Panc1 (cell line): ENCODE measurements around the gene BAIAP3. TPM values are rescaled to one million over a fixed set of nuclear protein-coding genes. Genes with fewer than 3 reads are reported as not detected.

Experiments used
- ATAC-seq: fragments of 200-7000 bp; cut with Tn5 transposase; 2 replicates; pipeline ENCODE4 v1.9.1; 2020; ENCODE audit warnings: mild to moderate bottlenecking, moderate library complexity
- BruUV-seq: library from RNA; stranded (reverse); fragments of 400-500 nt; replicated peaks from 2 replicates; lab custom pipeline; 2021; lab: Mats Ljungman, UMichigan
- CTCF ChIA-PET: fragments of 300-600 bp; sonication (Branson Sonifier 250); formaldehyde crosslinking; loops from one replicate; lab custom pipeline; 2022; ENCODE audit warnings: antibody characterized with exemption; lab: Charles Lee
- POLR2A ChIA-PET: fragments of 300-600 bp; sonication (Branson Sonifier 250); formaldehyde crosslinking; loops from one replicate; lab custom pipeline; 2022; ENCODE audit warnings: antibody characterized with exemption; lab: Charles Lee
- DNase-seq: peaks from one replicate; pipeline ENCODE4 v3.0.0-alpha.2; 2010; ENCODE audit warnings: low read depth, low spot score
- H3K27ac ChIP-seq: 2 replicates; pipeline ENCODE4 v1.5.1; 2011; ENCODE audit warnings: mild to moderate bottlenecking, low read length, inconsistent platforms
- H3K27me3 ChIP-seq: fragments of 200-500 bp; sonication (Bioruptor generic); 2 replicates; pipeline ENCODE4 v1.6.0; 2014; ENCODE audit warnings: low read length, inconsistent platforms; ENCODE audit not compliant: control insufficient read depth, insufficient read depth
- H3K36me3 ChIP-seq: fragments of 200-500 bp; sonication (Bioruptor generic); 2 replicates; pipeline ENCODE4 v1.5.1; 2014; ENCODE audit warnings: inconsistent platforms, mild to moderate bottlenecking, low read length, moderate library complexity; ENCODE audit not compliant: control insufficient read depth, insufficient read depth
- H3K4me1 ChIP-seq: 2 replicates; pipeline ENCODE4 v1.5.1; 2011; ENCODE audit warnings: inconsistent platforms, mild to moderate bottlenecking, low read length, moderate library complexity; ENCODE audit not compliant: control insufficient read depth, insufficient read depth
- H3K4me3 ChIP-seq, 2 experiments: 2 replicates each; pipeline ENCODE4 v1.5.1; 2011 to 2012; ENCODE audit warnings: low read depth in 2 of 2, low read length in 2 of 2, mild to moderate bottlenecking in 2 of 2, inconsistent platforms in 1 of 2, moderate library complexity in 1 of 2
- H3K9me3 ChIP-seq: fragments of 200-500 bp; sonication (Bioruptor generic); 2 replicates; pipeline ENCODE4 v1.5.1; 2014; ENCODE audit warnings: low read depth, mild to moderate bottlenecking, inconsistent platforms, low read length, moderate library complexity; ENCODE audit not compliant: control insufficient read depth, insufficient read depth
- POLR2AphosphoS5 ChIP-seq: IDR thresholded peaks from 2 replicates; pipeline ENCODE4 v1.6.1; 2012; ENCODE audit warnings: mild to moderate bottlenecking, low read depth, low read length, moderate library complexity
- SIN3A ChIP-seq: IDR thresholded peaks from 2 replicates; pipeline ENCODE4 v1.6.1; 2012; ENCODE audit warnings: low read depth, mild to moderate bottlenecking, low read length, moderate library complexity, borderline replicate concordance; ENCODE audit not compliant: insufficient read depth
- TCF7L2 ChIP-seq: IDR thresholded peaks from 2 replicates; pipeline ENCODE4 v1.6.1; 2011; ENCODE audit warnings: mild to moderate bottlenecking, low read depth, low read length, inconsistent platforms
- in situ Hi-C: cut with HindIII; loops from 2 replicates; pipeline ENCODE4 v1.10.0; 2016; ENCODE audit warnings: low sequenced_read_pairs, low pct_unique_long_range_greater_than_20kb
- intact Hi-C: fragments of 100-400 bp; cut with micrococcal nuclease; formaldehyde crosslinking; loops from one replicate; pipeline ENCODE4 v1.10.0; 2022; ENCODE audit not compliant: unreplicated experiment
- total RNA-seq: library from RNA; stranded (reverse); gene quantifications from one replicate; pipeline ENCODE4 v1.2.1, GENCODE V29; 2021; ENCODE audit not compliant: unreplicated experiment
- TF ChIP-seq, protein P1 (sequence below): fragments of 450-650 bp; IDR thresholded peaks from 2 replicates; pipeline ENCODE4 v1.5.1; 2017; ENCODE audit warnings: mild to moderate bottlenecking
- TF ChIP-seq, protein P2 (sequence below), 2 experiments: IDR thresholded peaks; 2 replicates each; pipeline ENCODE4 v1.6.1; 2011 to 2012; ENCODE audit warnings: low read depth in 2 of 2, control low read depth in 1 of 2, low read length in 1 of 2, mild to moderate bottlenecking in 1 of 2, moderate library complexity in 1 of 2; ENCODE audit not compliant: insufficient read depth in 1 of 2

BAIAP3 gene
- total RNA-seq, 1 experiment from 2014 or later, result 9.4 TPM

DNA sequence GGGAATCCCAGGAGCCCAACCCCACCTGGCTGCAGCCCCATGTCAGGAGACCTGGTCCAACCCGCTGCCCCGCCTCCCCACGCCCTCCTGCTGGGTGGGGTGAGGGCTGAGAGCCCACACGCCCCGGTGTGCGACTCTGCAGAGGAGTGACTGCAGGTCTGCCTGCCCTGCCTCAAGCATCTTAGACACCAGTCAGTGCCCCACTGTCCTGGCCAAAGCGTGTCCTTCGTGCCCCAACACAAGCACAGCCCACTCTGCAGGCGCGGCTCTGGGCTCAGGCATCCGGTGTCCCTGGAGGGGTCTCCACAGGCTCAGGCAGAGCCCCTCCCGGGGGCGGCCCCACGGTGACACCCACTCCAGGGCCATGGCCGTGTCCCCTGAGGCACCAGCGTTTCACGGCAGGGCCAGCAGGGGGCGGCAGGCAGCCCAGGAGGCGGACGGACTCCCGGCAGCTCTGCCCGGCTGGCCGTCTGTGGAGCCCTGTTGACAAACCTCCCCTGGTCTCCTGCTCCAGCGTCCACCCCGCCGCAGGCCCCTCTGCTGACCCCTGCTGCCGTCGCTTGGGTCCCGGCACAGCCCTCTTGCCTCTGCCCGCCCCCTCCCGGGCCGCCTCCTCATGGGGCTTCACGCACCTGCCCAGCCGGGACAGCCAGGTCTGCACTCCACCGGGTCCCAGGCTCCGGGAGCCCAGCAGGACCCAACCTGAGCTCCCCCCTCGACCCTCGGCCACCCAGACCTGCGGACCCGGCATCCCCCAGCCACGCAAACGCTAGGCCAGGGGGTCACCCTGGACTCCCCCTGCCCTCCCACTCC lies 32.6 kb upstream of the BAIAP3 start:
- no peaks in the 10 kb centered on the region for H3K27me3 ChIP-seq
- peaks cover 19% of the 10 kb centered on the region for H3K4me1 ChIP-seq
- H3K9me3 ChIP-seq, result no peaks in the 10 kb centered on the region
- ChIA-PET CTCF (interaction anchor here (0.7 kb wide), 1 partner anchor 61 kb away, joined by 3 read pairs; no protein-coding TSS in a partner anchor), POLR2A (no interaction called here)
- in situ Hi-C loops, result no loop called here
- H3K4me3 ChIP-seq, result peak overlapping the region; percentile 12 to 26; a peak in 1 of 4 replicates
- no peaks in the 10 kb centered on the region for H3K36me3 ChIP-seq
- no peak for TF ChIP-seq TCF7L2
- TF ChIP-seq, protein P1, sequence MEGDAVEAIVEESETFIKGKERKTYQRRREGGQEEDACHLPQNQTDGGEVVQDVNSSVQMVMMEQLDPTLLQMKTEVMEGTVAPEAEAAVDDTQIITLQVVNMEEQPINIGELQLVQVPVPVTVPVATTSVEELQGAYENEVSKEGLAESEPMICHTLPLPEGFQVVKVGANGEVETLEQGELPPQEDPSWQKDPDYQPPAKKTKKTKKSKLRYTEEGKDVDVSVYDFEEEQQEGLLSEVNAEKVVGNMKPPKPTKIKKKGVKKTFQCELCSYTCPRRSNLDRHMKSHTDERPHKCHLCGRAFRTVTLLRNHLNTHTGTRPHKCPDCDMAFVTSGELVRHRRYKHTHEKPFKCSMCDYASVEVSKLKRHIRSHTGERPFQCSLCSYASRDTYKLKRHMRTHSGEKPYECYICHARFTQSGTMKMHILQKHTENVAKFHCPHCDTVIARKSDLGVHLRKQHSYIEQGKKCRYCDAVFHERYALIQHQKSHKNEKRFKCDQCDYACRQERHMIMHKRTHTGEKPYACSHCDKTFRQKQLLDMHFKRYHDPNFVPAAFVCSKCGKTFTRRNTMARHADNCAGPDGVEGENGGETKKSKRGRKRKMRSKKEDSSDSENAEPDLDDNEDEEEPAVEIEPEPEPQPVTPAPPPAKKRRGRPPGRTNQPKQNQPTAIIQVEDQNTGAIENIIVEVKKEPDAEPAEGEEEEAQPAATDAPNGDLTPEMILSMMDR, result peak; percentile 98
- no peak for TF ChIP-seq POLR2AphosphoS5
- TF ChIP-seq SIN3A, result no peak
- TF ChIP-seq, protein P2, sequence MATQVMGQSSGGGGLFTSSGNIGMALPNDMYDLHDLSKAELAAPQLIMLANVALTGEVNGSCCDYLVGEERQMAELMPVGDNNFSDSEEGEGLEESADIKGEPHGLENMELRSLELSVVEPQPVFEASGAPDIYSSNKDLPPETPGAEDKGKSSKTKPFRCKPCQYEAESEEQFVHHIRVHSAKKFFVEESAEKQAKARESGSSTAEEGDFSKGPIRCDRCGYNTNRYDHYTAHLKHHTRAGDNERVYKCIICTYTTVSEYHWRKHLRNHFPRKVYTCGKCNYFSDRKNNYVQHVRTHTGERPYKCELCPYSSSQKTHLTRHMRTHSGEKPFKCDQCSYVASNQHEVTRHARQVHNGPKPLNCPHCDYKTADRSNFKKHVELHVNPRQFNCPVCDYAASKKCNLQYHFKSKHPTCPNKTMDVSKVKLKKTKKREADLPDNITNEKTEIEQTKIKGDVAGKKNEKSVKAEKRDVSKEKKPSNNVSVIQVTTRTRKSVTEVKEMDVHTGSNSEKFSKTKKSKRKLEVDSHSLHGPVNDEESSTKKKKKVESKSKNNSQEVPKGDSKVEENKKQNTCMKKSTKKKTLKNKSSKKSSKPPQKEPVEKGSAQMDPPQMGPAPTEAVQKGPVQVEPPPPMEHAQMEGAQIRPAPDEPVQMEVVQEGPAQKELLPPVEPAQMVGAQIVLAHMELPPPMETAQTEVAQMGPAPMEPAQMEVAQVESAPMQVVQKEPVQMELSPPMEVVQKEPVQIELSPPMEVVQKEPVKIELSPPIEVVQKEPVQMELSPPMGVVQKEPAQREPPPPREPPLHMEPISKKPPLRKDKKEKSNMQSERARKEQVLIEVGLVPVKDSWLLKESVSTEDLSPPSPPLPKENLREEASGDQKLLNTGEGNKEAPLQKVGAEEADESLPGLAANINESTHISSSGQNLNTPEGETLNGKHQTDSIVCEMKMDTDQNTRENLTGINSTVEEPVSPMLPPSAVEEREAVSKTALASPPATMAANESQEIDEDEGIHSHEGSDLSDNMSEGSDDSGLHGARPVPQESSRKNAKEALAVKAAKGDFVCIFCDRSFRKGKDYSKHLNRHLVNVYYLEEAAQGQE (IDR thresholded peaks at IDR 0.05; ENCODE audit: insufficient read depth in 1 of 2, low read depth in 2 of 2, low read length in 1 of 2), result no peak
- peak; percentile 87 for ATAC-seq
- no TSS peak for BruUV-seq
- no peak overlapping the region for H3K27ac ChIP-seq
- intact Hi-C loops, result no loop called here
- DNase-seq, result no peak

DNA sequence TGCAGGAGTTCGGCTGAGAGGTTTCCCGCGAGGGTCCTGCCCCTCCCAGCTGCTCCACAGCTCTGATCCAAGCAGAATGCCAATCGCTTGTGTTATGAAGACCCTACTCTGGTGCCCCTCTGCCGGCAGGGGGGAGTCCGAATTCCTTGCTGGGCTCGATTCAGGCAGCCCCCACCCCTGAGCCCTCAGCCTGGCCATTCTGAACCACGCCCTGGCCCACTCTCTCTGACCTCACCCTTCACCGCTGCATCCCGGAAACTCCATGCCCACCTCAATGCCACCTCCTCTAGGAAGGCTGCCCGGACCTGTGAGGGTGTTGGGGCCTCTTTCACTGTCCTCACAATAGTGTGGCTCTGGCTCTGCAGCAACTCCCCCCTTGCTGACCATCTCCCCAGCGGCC lies 31.9 kb upstream of the BAIAP3 start:
- Histone ChIP-seq H3K27ac (no peak overlapping the region), H3K27me3 (no peaks in the 10 kb centered on the region), H3K36me3 (no peaks in the 10 kb centered on the region), H3K4me1 (peaks cover 18% of the 10 kb centered on the region), H3K4me3 (no peak overlapping the region), H3K9me3 (no peaks in the 10 kb centered on the region)
- CTCF ChIA-PET, result no interaction called here
- intact Hi-C loops, result no loop called here
- POLR2A ChIA-PET, result no interaction called here
- no TSS peak for BruUV-seq
- TF ChIP-seq, protein P2 (IDR thresholded peaks at IDR 0.05; ENCODE audit: insufficient read depth in 1 of 2, low read depth in 2 of 2, low read length in 1 of 2), result no peak
- TF ChIP-seq, protein P1, result no peak
- TF ChIP-seq POLR2AphosphoS5 (no peak), TCF7L2 (no peak), SIN3A (no peak)
- DNase-seq (no peak), ATAC-seq (no peak)
- in situ Hi-C loops, result no loop called here
